IgD-negative memory B cell (primary cell): ENCODE results near the gene CPS1. TPM values are rescaled to one million over a fixed set of nuclear protein-coding genes. Genes with fewer than 3 reads are reported as not detected.
A peak's percentile ranks its signal among the peaks of the same experiment; 100 is the strongest.

Experiments
- H3K27ac Mint-ChIP-seq, 3 donors: one replicate each; pipeline ENCODE4 v1.8.0; 2020 to 2022; ENCODE audit warnings: mild to moderate bottlenecking in 3 of 3, mixed read lengths in 3 of 3, moderate library complexity in 1 of 3
- H3K27me3 Mint-ChIP-seq: one replicate; pipeline ENCODE4 v1.8.0; 2021; ENCODE audit warnings: mixed read lengths
- H3K36me3 Mint-ChIP-seq: one replicate; pipeline ENCODE4 v1.8.0; 2020; ENCODE audit warnings: mild to moderate bottlenecking, mixed read lengths
- H3K4me1 Mint-ChIP-seq, 3 donors: one replicate each; pipeline ENCODE4 v1.8.0; 2020 to 2022; ENCODE audit warnings: mixed read lengths in 3 of 3, mild to moderate bottlenecking in 1 of 3
- H3K4me3 Mint-ChIP-seq, 4 donors: one replicate each; pipeline ENCODE4 v1.8.0; 2020 to 2022; ENCODE audit warnings: mild to moderate bottlenecking in 4 of 4, mixed read lengths in 4 of 4, moderate library complexity in 3 of 4
- H3K9me3 Mint-ChIP-seq, 3 donors: one replicate each; pipeline ENCODE4 v1.8.0; 2020 to 2021; ENCODE audit warnings: mixed read lengths in 3 of 3, mild to moderate bottlenecking in 1 of 3
- polyA plus RNA-seq: library from polyadenylated mRNA; unstranded; fragments of 300-500 nt; fragmentation: Illumina TruSeq; gene quantifications from one replicate; pipeline ENCODE4 v1.2.3, GENCODE V29; 2021

Gene CPS1
- polyA plus RNA-seq: not detected

- Mint-ChIP-seq H3K27ac (no peak within 1 kb of the TSS), H3K9me3 (no peaks in the 10 kb centered on the region), H3K36me3 (no peaks in the 10 kb centered on the region), H3K4me3 (no peak within 1 kb of the TSS), H3K27me3 (peaks cover 4% of the 10 kb centered on the region), H3K4me1 (no peaks in the 10 kb centered on the region)
Observed at GRCh38 chr2:210556329-210556980, at the start of gene CPS1. Gene CPS1, plus strand, starts transcription at chr2:210556599. Its CDS starts 135 bp downstream, at chr2:210556734.

GRCh38 chr2:210515911-210516310, 40.5 kb upstream of the CPS1 start:
- H3K27ac Mint-ChIP-seq: no peak overlapping the region
- no peaks in the 10 kb centered on the region for H3K4me1 Mint-ChIP-seq

GRCh38 chr2:210517264-210517663, 39.1 kb upstream of the CPS1 start:
- H3K4me1 Mint-ChIP-seq: no peaks in the 10 kb centered on the region
- no peak overlapping the region for H3K4me3 Mint-ChIP-seq
- H3K9me3 Mint-ChIP-seq: peaks cover 0 to 3% (median 0%) of the 10 kb centered on the region in 3 donors
- H3K27ac Mint-ChIP-seq: no peak overlapping the region
- H3K27me3 Mint-ChIP-seq: peaks cover 3% of the 10 kb centered on the region
- H3K36me3 Mint-ChIP-seq: peaks cover 2% of the 10 kb centered on the region

More at GRCh38 chr2:210515911-210516310, 40.5 kb upstream of the CPS1 start:
- Mint-ChIP-seq H3K4me3 (no peak overlapping the region), H3K9me3 (peaks cover 0 to 3% (median 3%) of the 10 kb centered on the region in 3 donors), H3K36me3 (peaks cover 2% of the 10 kb centered on the region), H3K27me3 (peaks cover 3% of the 10 kb centered on the region)

GRCh38 chr2:210519594-210519993, 36.8 kb upstream of the CPS1 start:
- H3K27ac Mint-ChIP-seq: peak overlapping the region in 1 of 3 donors; percentile 88
- H3K27me3 Mint-ChIP-seq: peaks cover 3% of the 10 kb centered on the region
- peaks cover 2% of the 10 kb centered on the region for H3K36me3 Mint-ChIP-seq
- H3K4me1 Mint-ChIP-seq: no peaks in the 10 kb centered on the region
- no peak overlapping the region for H3K4me3 Mint-ChIP-seq
- H3K9me3 Mint-ChIP-seq: no peaks in the 10 kb centered on the region

- no peaks in the 10 kb centered on the region for H3K4me1 Mint-ChIP-seq
- H3K4me3 Mint-ChIP-seq: no peak overlapping the region
- H3K9me3 Mint-ChIP-seq: no peaks in the 10 kb centered on the region
- H3K36me3 Mint-ChIP-seq: peaks cover 2% of the 10 kb centered on the region
- no peak overlapping the region for H3K27ac Mint-ChIP-seq
- peaks cover 4% of the 10 kb centered on the region for H3K27me3 Mint-ChIP-seq
Observed at GRCh38 chr2:210522399-210522798, 34.0 kb upstream of the CPS1 start.

GRCh38 chr2:210523650-210524289, 32.6 kb upstream of the CPS1 start:
- Mint-ChIP-seq H3K9me3 (no peaks in the 10 kb centered on the region), H3K36me3 (peaks cover 2% of the 10 kb centered on the region), H3K27me3 (peaks cover 4% of the 10 kb centered on the region), H3K4me1 (no peaks in the 10 kb centered on the region), H3K4me3 (no peak overlapping the region), H3K27ac (no peak overlapping the region)

- Mint-ChIP-seq H3K9me3 (no peaks in the 10 kb centered on the region), H3K36me3 (peaks cover under 1% of the 10 kb centered on the region), H3K27me3 (peaks cover 4% of the 10 kb centered on the region), H3K4me3 (no peak overlapping the region), H3K4me1 (no peaks in the 10 kb centered on the region), H3K27ac (no peak overlapping the region)
Observed at GRCh38 chr2:210524533-210524932, 31.9 kb upstream of the CPS1 start.

GRCh38 chr2:210527286-210527685, 29.1 kb upstream of the CPS1 start:
- H3K36me3 Mint-ChIP-seq: no peaks in the 10 kb centered on the region
- H3K4me1 Mint-ChIP-seq: no peaks in the 10 kb centered on the region
- H3K4me3 Mint-ChIP-seq: no peak overlapping the region
- H3K27ac Mint-ChIP-seq: no peak overlapping the region
- H3K9me3 Mint-ChIP-seq: no peaks in the 10 kb centered on the region
- H3K27me3 Mint-ChIP-seq: peaks cover 4% of the 10 kb centered on the region

- Mint-ChIP-seq H3K36me3 (no peaks in the 10 kb centered on the region), H3K27me3 (peaks cover 4% of the 10 kb centered on the region), H3K4me1 (no peaks in the 10 kb centered on the region), H3K27ac (no peak overlapping the region), H3K4me3 (no peak overlapping the region), H3K9me3 (no peaks in the 10 kb centered on the region)
Observed at GRCh38 chr2:210528716-210529115, 27.7 kb upstream of the CPS1 start.

- Mint-ChIP-seq H3K9me3 (no peaks in the 10 kb centered on the region), H3K4me3 (no peak overlapping the region), H3K4me1 (no peaks in the 10 kb centered on the region), H3K27me3 (no peaks in the 10 kb centered on the region), H3K36me3 (no peaks in the 10 kb centered on the region), H3K27ac (no peak overlapping the region)
Observed at GRCh38 chr2:210531050-210531449, 25.3 kb upstream of the CPS1 start.

- no peak overlapping the region for H3K27ac Mint-ChIP-seq
- H3K4me3 Mint-ChIP-seq: no peak overlapping the region
- no peaks in the 10 kb centered on the region for H3K9me3 Mint-ChIP-seq
- H3K4me1 Mint-ChIP-seq: no peaks in the 10 kb centered on the region
- H3K27me3 Mint-ChIP-seq: no peaks in the 10 kb centered on the region
- H3K36me3 Mint-ChIP-seq: no peaks in the 10 kb centered on the region
Observed at GRCh38 chr2:210531482-210531881, 24.9 kb upstream of the CPS1 start.

- Mint-ChIP-seq H3K9me3 (no peaks in the 10 kb centered on the region), H3K27me3 (no peaks in the 10 kb centered on the region), H3K27ac (no peak overlapping the region), H3K4me1 (no peaks in the 10 kb centered on the region), H3K4me3 (no peak overlapping the region), H3K36me3 (no peaks in the 10 kb centered on the region)
Observed at GRCh38 chr2:210533389-210533788, 23.0 kb upstream of the CPS1 start.

- Mint-ChIP-seq H3K27me3 (no peaks in the 10 kb centered on the region), H3K4me1 (no peaks in the 10 kb centered on the region), H3K27ac (no peak overlapping the region), H3K9me3 (no peaks in the 10 kb centered on the region), H3K4me3 (no peak overlapping the region), H3K36me3 (no peaks in the 10 kb centered on the region)
Observed at GRCh38 chr2:210534879-210535278, 21.5 kb upstream of the CPS1 start.

GRCh38 chr2:210536973-210537650, 19.3 kb upstream of the CPS1 start:
- Mint-ChIP-seq H3K27ac (no peak overlapping the region), H3K36me3 (no peaks in the 10 kb centered on the region), H3K4me1 (no peaks in the 10 kb centered on the region), H3K27me3 (no peaks in the 10 kb centered on the region), H3K4me3 (no peak overlapping the region), H3K9me3 (no peaks in the 10 kb centered on the region)

GRCh38 chr2:210539035-210539434, 17.4 kb upstream of the CPS1 start:
- H3K27ac Mint-ChIP-seq: no peak overlapping the region
- H3K4me1 Mint-ChIP-seq: no peaks in the 10 kb centered on the region
- no peaks in the 10 kb centered on the region for H3K9me3 Mint-ChIP-seq
- H3K36me3 Mint-ChIP-seq: no peaks in the 10 kb centered on the region
- H3K4me3 Mint-ChIP-seq: no peak overlapping the region
- no peaks in the 10 kb centered on the region for H3K27me3 Mint-ChIP-seq
